ENCODE measurements around the gene LAMTOR2. TPM values are rescaled to one million over a fixed set of nuclear protein-coding genes. Genes with fewer than 3 reads are reported as not detected.

Gene LAMTOR2
- total RNA-seq, 1 donor from 2014 or later = 103 TPM

DNA sequence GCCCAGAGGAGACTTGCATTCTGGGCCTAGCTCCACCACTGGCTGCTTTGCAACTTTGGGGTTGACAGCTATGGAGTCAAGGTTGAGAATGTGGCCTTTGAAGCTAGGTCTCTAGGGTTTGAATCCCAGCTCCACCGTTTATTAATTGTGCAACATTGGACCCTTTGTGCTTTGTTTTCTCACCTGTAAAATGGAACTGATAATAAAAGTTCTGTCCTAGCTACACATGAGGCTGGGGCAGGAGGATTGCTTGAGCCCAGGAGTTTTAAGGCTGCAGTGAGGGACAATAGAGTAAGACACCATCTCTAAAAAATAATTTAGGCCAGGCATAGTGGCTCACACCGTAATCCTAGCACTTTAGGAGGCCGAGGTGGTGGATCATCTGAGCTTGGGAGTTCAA, 44.7 kb downstream of the LAMTOR2 start:
- no peak for DNase-seq

DNA sequence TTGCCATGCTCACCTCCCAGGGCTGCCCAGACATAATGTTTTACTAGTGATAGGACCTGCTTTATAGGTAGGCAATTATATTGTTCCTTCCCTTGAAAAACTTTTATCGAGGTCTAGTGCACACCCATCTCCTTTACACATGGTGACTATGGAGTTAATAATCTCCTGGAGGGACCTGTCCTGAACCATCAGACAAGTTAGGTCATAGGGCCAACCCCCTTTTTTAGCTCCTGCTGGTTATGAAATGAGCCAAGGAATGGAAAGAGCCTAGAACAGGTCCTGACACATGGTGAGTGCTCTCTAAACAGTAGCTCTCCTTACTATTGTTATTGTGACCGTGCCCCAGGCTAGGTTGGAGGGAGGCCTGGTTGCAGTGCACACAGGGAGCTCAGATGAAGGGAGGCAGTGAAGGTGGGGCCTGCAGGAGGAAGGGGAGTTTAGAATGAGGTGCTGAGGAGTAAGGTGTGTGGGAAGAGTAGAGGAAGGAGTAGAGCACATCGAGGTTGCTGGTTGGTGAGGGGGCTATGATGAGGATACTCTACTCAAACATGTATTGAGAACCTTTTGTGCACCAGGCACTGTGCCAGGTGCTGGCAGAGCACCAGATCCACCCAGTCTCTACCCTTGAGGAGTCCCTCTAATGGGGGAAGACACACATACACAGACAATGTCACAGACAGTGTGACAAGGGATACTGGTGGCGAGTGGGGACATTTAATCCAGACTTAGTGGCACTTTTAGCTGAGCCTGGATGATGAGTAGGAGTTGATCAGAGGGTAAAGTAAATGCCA, 45.8 kb downstream of the LAMTOR2 start:
- DNase-seq = no peak

DNA sequence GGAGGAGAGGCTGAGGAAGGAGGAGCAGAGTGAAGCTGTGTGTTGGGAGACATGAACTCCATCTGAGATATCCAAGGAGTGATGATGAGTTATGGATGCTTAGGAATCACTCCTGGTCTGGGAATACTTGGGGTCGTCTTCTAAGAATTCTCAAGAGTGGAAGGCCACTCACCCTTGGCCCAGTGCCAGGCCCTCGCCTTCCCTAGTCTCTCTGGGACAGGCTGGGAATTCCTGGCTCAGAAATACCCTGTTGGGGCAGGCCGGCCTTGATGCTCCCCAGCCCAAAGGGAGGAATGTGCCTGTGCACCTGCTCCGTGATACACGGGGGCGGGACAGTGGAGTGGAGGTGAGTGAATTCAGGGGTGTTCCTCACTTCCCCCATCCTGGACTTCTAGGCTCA, 47.3 kb downstream of the LAMTOR2 start:
- DNase-seq = peak; percentile 62

DNA sequence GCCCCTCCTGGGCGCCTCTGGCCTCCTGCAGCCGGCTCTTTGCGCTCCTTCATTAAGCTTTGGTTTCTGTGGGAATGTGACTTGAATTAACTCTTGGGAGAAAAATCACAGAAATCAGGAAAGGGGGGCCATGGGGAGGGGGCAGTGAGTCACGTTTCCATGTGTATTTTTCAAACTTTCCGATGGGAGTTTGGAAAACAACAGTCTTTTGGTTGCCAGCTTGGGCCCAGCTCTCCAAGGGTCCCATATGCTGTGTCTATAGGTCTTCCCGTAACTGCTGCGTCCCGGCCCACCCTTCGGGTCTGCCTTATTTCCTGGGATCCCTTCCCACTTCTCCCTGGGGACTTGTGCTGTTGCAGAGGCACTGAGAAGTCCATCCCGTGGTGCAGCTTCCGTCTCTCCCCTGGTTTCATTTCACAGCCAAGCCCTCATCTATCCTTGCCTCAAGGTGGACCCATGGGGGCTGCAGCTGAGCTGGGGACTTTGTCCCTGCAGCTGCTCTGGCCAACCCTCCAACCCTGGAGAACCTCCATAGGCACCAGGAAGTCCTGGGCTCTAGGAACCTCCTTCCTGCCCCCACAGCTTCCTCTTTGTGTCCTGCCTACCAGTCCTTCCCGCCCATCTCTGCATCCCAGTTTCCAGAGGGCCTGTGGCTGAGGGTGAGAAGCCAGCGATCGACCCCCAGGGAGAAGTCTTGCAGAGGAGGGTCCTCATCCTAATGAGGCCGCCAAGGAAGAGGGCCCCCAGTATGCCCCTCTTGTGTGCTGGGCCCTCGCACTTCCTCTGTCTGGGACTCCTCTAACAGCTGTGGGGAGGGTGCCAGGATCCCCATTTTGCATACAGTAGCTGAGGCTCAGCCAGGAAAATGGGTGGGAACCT, 48.3 kb downstream of the LAMTOR2 start:
- peak; percentile 93 for DNase-seq

DNA sequence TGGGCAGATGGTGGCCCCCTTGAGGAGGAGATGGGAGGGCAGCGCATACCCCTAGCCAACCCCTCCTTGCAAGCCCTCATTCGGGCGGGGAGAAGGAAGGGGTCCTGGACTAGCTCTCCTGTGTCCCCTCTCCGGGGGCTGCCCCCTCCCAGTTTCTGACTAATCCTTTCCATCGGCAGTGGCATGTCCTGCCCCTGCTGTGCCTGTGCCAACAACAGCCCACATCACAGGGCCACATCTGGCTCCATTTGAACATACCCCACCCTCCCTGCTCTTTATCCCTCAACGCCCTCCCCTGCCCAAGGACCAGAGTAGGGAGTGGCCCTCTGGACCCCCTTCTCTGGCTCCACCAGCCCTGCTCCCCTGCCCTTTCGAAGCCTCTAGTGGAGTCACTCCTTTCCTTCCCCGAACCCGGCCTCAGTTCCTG, 49.0 kb downstream of the LAMTOR2 start:
- peak; percentile 76 for DNase-seq

DNA sequence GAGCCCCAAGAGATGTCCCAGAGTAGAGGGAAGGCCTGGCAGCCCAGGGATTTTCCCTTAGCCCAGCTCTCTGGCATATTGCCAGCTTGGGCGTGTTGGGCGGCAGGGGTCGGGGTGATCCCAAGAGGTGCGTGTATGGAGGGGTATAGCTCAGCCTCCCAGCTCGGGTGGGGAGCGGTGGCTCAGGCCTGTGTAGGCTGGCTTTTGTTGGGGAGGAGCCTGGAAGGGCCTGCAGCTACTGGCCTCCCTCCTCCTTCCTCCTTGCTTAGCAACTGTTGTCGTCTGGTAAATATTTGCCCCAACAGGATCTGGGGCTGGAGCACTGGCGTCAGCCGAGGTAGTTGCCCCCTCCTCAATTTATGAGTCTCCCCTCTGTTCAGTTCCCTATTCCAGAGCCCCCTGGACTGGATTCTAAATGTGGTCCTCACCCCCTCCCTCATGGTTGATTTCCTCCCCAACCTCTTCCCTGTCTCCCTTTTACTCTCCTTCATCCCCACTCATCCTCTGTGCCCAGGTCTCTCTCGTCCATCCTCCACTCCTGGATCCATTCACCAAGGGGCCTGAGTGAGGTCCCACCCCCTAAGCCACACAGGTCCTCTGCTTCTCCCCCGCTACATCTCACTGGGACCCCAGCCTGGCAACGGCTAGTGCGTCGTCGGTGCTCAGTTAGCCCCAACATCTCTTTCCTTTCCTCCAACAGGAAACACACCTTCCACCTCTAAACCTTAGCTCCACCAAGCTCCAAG, 49.7 kb downstream of the LAMTOR2 start:
- peak; percentile 95 for DNase-seq

GRCh38 chr1:156104861-156105832, 50.6 kb downstream of the LAMTOR2 start:
- DNase-seq = peak; percentile 71

DNA sequence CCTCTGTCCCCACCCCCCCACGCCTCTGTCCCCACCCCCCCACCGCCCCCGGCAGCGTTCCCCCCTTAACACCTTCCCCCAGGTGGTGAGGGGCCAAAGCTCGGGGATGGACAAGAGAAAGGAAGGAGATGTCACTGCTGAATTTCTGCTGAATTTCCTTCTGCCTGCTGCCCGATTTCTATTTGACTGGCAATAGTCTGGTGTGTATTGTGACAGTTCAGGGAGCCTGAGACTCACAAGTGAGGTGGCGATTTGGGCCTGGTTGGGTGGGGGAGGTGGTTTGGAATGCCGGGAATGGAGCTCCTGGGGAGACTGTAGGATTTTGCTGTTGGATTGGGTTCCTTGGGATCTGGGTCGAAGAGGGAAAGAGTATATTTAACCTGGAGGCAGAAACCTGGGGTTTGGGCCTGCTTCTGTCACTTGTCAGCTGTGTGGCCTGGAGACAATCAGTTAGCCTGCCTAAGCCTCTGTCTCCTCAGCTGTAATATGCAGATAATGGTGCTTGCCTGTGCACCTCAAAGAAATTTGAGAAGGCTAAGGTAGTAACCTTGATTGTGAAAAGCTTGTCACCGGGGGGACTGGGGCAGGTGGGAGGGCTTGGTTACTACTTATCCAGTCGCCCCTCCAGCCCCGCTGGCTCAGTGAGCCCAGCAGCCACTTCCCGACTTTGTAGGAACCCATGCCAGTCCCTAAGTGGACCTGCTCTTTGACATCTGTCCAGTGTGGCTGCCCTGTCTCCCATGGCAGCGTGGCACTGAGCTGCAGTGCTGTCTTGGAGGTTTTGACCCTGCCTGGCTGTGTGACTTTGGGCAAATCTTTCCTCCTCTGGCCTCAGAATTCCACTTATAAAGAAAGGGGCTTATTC, 52.3 kb downstream of the LAMTOR2 start:
- DNase-seq = no peak

DNA sequence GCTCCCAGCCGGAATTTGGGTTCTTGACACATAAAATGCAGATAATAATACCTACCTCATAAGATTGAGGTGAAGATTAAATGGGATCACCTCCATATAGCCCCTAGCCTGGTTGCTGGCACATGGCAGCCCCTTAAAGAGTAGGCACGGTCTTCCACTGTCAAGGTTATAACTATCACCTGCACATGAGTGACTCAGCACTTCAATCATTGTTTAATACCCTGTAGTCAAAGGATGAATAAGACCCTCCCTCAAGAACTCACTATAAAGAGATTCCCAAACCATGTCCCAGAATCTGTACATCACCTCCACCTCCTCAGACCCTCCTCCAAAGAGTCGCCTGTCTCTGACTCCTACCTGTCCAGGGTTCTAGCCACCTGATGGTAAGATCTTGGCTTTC, 53.5 kb downstream of the LAMTOR2 start:
- DNase-seq = no peak

Other genes starting within 250 kb of the LAMTOR2 start
- gene GON4L, start 197.6 kb upstream of the LAMTOR2 start, total RNA-seq = 31.8 and 34.3 TPM in 2 replicates
- gene SYT11, start 195.2 kb upstream of the LAMTOR2 start, total RNA-seq = 35.9 and 41.0 TPM in 2 replicates
- gene RIT1, start 143.4 kb upstream of the LAMTOR2 start, total RNA-seq = 59.4 and 60.6 TPM in 2 replicates
- 25.7 and 32.8 TPM in 2 replicates for gene KHDC4, start 120.4 kb upstream of the LAMTOR2 start, total RNA-seq
- gene RXFP4, start 113.1 kb upstream of the LAMTOR2 start, total RNA-seq = 0.19 TPM in 1 of 2 replicates, not detected in the other
- 101 and 147 TPM in 2 replicates for gene ARHGEF2, start 76.2 kb upstream of the LAMTOR2 start, total RNA-seq
- 516 and 723 TPM in 2 replicates for gene SSR2, start 33.8 kb upstream of the LAMTOR2 start, total RNA-seq
- gene UBQLN4, start 984 bp upstream of the LAMTOR2 start, total RNA-seq = 16.3 and 23.4 TPM in 2 replicates
- not detected in 2 replicates for gene RAB25, start 6.4 kb downstream of the LAMTOR2 start, total RNA-seq
- 4.8 and 8.8 TPM in 2 replicates for gene MEX3A, start 27.7 kb downstream of the LAMTOR2 start, total RNA-seq
- gene LMNA, start 59.9 kb downstream of the LAMTOR2 start, total RNA-seq = 502 and 945 TPM in 2 replicates
- 0.68 and 0.74 TPM in 2 replicates for gene SEMA4A, start 98.8 kb downstream of the LAMTOR2 start, total RNA-seq
- 9.0 and 15.9 TPM in 2 replicates for gene SLC25A44, start 139.3 kb downstream of the LAMTOR2 start, total RNA-seq
- 64.2 and 66.4 TPM in 2 replicates for gene PMF1, start 158.2 kb downstream of the LAMTOR2 start, total RNA-seq
- gene BGLAP, start 187.4 kb downstream of the LAMTOR2 start, total RNA-seq = 0.19 TPM in 1 of 2 replicates, not detected in the other
- gene PAQR6, start 193.3 kb downstream of the LAMTOR2 start, total RNA-seq = 0.19 and 0.68 TPM in 2 replicates
- gene SMG5, start 228.0 kb downstream of the LAMTOR2 start, total RNA-seq = 74.2 and 89.6 TPM in 2 replicates
- gene TMEM79, start 229.5 kb downstream of the LAMTOR2 start, total RNA-seq = 1.2 and 1.7 TPM in 2 replicates
- gene GLMP, start 240.9 kb downstream of the LAMTOR2 start, total RNA-seq = 48.3 and 50.4 TPM in 2 replicates
- gene VHLL, start 244.5 kb downstream of the LAMTOR2 start, total RNA-seq = not detected in 2 replicates

Measured in dermis blood vessel endothelial cell (primary cell).